Measurements from ENCODE around the gene PHLDA3. TPM values are rescaled to one million over a fixed set of nuclear protein-coding genes. Genes with fewer than 3 reads are reported as not detected.

The PHLDA3 gene
- total RNA-seq, 1 experiment from 2014 or later, result 22.1 TPM

- H3K4me2 ChIP-seq (ENCODE audit: low read length), result no peak overlapping the region
- H3K79me2 ChIP-seq (ENCODE audit: insufficient read depth, low read length), result 0 out of 2 replicates have a peak, but pooled peaks cover 3% of the 10 kb centered on the region
- H3K4me1 ChIP-seq (ENCODE audit: control insufficient read depth in 1 of 2, insufficient read depth in 2 of 2, low read length in 2 of 2), result no peaks in the 10 kb centered on the region; a peak in 1 of 4 replicates
- H4K20me1 ChIP-seq (ENCODE audit: insufficient read depth), result no peaks in the 10 kb centered on the region
- DNase-seq (ENCODE audit: low read depth, low spot score) (no peak), ATAC-seq (no peak)
- H3K4me3 ChIP-seq (replicated peaks in 1 of 2; ENCODE audit: low read depth in 1 of 2, low read length in 2 of 2), result no peak overlapping the region
- TF ChIP-seq POLR2AphosphoS5 (IDR thresholded peaks at IDR 0.05; ENCODE audit: low read depth, low read length), result no peak
- TF ChIP-seq MAX (IDR thresholded peaks at IDR 0.05), result no peak
- no peak for TF ChIP-seq FOSL1 (IDR thresholded peaks at IDR 0.05; ENCODE audit: low read depth)
- TF ChIP-seq RAD21 (IDR thresholded peaks at IDR 0.05; ENCODE audit: low read depth), result no peak
- no peak for TF ChIP-seq JUND (IDR thresholded peaks at IDR 0.05)
- no peak for TF ChIP-seq SIN3A (IDR thresholded peaks at IDR 0.05; ENCODE audit: low read depth)
- TF ChIP-seq TCF7L2 (IDR thresholded peaks at IDR 0.05; ENCODE audit: borderline replicate concordance, extremely low read depth, insufficient read depth, insufficient read length), result no peak
- no peak for TF ChIP-seq REST (IDR thresholded peaks at IDR 0.05; ENCODE audit: low read depth)
- no peak for TF ChIP-seq ELF1 (IDR thresholded peaks at IDR 0.05; ENCODE audit: borderline replicate concordance, low read depth)
- no peak for TF ChIP-seq ZFX (IDR thresholded peaks at IDR 0.05)
- TF ChIP-seq, protein P1, sequence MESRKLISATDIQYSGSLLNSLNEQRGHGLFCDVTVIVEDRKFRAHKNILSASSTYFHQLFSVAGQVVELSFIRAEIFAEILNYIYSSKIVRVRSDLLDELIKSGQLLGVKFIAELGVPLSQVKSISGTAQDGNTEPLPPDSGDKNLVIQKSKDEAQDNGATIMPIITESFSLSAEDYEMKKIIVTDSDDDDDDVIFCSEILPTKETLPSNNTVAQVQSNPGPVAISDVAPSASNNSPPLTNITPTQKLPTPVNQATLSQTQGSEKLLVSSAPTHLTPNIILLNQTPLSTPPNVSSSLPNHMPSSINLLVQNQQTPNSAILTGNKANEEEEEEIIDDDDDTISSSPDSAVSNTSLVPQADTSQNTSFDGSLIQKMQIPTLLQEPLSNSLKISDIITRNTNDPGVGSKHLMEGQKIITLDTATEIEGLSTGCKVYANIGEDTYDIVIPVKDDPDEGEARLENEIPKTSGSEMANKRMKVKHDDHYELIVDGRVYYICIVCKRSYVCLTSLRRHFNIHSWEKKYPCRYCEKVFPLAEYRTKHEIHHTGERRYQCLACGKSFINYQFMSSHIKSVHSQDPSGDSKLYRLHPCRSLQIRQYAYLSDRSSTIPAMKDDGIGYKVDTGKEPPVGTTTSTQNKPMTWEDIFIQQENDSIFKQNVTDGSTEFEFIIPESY (IDR thresholded peaks at IDR 0.05; ENCODE audit: extremely low read depth, insufficient replicate concordance, low read length), result no peak
- no TSS peak for BruUV-seq (replicated peaks)
- ChIA-PET RAD21 (ENCODE audit: low non-redundant PET in 1 of 2, low total read pairs in 2 of 2, uncharacterized antibody in 2 of 2, unreplicated experiment in 2 of 2) (no interaction called here), POLR2A (no interaction called here), CTCF (interaction anchor here (4.5 kb wide), 1 partner anchor 15 kb away, joined by 23 read pairs; no protein-coding TSS in a partner anchor)
- no peaks in the 10 kb centered on the region for H3K27me3 ChIP-seq (ENCODE audit: insufficient read depth, low read length)
- H3K27ac ChIP-seq (ENCODE audit: low read depth, low read length), result no peak overlapping the region
- intact Hi-C loops (cut with micrococcal nuclease), result no loop called here
- no peaks in the 10 kb centered on the region for H3K9me2 ChIP-seq (ENCODE audit: insufficient read depth)
- H3K36me3 ChIP-seq (ENCODE audit: control insufficient read depth in 1 of 2, insufficient read depth in 2 of 2, low read length in 2 of 2), result peaks cover 0 to 6% of the 10 kb centered on the region in 2 experiments; a peak in 2 of 4 replicates
- H3K9ac ChIP-seq (ENCODE audit: low read length), result no peak overlapping the region
- H2AFZ ChIP-seq (ENCODE audit: low read depth, low read length, poor library complexity, severe bottlenecking), result no peak overlapping the region
- H3K9me3 ChIP-seq (ENCODE audit: control insufficient read depth in 1 of 2, insufficient read depth in 1 of 2, low read depth in 1 of 2, low read length in 2 of 2), result no peaks in the 10 kb centered on the region
Observed at GRCh38 chr1:201497935-201498509, 29.0 kb upstream of the PHLDA3 start.
